AG09309 (cell line): Measurements from ENCODE around the gene TRPV3.

Experiments
- DNase-seq: peaks from one replicate; pipeline ENCODE4 v3.0.0-alpha.2; 2010; ENCODE audit warnings: low read depth
- H3K4me3 ChIP-seq: 2 replicates; pipeline ENCODE4 v1.5.1; 2011; ENCODE audit warnings: mild to moderate bottlenecking, low read depth, low read length, moderate library complexity; ENCODE audit not compliant: control insufficient read depth
- TF ChIP-seq, protein P1 (sequence below): IDR thresholded peaks from 2 replicates; pipeline ENCODE4 v1.5.1; 2011; ENCODE audit warnings: mild to moderate bottlenecking, low read depth, low read length, inconsistent platforms; ENCODE audit not compliant: insufficient read depth, control insufficient read depth; ENCODE audit errors: missing control alignments

Gene TRPV3

DNA sequence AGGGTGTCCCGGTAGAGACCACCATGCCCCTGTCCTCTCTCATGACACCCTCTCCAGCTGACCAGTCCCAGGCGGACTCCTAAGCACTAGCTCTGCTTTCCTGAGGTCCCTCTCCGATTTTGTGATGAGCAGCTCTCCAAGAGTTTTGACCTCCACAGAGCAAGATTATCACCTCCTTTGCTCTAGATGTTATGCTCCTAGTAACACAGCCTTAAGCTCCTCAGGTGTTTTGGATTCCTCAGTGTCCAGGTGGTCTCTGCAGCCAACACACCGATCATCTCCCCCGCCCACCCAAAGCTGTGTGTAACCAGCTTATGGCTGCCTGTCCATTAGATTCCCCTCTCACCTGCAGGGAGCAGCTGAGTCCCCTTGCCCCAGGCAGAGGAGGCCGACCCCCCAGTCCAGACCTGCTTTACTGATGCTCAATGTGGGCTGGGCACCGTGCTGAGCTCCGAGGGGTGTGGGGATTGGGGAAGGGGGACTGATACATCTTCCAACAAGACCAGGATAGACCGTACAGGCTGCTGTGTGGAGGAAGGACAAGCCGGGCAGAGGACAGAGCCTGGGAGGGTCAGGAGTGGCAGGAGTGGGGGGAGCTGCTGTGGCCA lies 2.3 kb downstream of the TRPV3 start:
- TF ChIP-seq, protein P1, sequence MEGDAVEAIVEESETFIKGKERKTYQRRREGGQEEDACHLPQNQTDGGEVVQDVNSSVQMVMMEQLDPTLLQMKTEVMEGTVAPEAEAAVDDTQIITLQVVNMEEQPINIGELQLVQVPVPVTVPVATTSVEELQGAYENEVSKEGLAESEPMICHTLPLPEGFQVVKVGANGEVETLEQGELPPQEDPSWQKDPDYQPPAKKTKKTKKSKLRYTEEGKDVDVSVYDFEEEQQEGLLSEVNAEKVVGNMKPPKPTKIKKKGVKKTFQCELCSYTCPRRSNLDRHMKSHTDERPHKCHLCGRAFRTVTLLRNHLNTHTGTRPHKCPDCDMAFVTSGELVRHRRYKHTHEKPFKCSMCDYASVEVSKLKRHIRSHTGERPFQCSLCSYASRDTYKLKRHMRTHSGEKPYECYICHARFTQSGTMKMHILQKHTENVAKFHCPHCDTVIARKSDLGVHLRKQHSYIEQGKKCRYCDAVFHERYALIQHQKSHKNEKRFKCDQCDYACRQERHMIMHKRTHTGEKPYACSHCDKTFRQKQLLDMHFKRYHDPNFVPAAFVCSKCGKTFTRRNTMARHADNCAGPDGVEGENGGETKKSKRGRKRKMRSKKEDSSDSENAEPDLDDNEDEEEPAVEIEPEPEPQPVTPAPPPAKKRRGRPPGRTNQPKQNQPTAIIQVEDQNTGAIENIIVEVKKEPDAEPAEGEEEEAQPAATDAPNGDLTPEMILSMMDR = no peak
- H3K4me3 ChIP-seq = no peak overlapping the region
- no peak for DNase-seq

DNA sequence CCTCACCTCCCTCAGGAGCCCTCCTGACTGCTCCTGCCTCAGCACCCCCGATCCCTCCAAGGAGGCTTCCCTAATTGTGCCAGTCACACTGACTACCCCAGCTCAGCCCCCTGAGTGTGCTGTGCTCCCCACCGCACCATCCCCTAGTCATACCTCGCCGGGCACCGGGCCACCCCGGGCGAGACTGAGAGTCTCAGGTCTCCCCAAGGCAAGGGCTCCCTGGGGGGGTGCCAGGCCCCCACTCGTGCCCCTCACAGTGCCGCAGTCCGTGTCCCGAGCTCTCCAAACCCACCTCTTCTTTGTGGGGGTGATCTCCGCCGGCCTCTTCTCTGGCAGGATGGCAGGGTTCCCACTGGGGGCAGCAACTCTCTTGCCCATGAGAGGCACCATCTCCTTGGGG lies 3.2 kb downstream of the TRPV3 start:
- TF ChIP-seq, protein P1 = no peak
- no peak for DNase-seq
- no peak overlapping the region for H3K4me3 ChIP-seq

DNA sequence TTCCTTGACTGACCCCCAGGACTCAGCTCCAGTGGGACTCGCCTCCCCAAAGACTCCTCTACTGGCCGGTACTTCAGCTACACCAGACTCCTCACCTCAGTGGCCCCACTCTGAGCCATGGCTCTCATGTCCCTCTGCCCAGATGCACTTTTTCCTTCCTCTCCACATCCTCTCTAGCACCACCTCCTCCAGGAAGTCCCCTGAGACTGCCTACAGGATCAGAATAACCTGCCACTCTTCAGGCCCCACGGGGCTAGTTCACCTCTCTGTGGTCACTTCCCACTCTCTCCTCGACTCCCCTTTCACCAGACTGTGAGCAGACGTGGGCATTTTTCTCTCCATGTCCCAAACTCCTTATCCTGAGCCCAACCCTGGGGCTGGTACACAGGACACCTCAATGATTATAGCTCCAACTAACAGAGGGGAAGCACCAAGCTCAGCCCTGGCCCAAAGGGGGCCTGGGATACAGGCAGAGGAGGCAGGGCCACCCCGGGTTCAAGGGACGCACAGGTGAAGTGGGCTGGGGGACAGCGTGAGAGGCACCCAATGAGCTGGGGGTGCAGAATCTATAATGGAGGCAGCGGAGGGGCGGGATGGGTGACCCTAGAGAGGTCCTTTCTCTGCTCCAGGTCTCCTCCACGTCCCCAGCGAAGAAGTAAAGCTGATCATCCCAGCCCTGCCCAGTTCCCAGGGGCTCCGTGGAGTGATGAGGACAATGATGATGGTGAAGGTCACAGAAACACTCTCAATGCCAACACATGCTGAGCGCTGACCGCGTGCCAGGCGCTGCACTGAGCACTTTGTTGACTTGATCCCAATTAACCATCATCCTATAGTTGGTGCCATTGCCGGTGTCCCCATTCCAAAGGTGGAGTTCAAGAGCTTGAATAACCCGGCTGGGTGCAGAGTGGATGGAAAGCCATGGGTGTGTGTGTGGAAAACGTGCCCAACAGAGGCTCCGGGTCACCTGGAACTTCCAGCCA lies 3.9 kb downstream of the TRPV3 start:
- TF ChIP-seq, protein P1 = no peak
- DNase-seq = no peak
- no peak overlapping the region for H3K4me3 ChIP-seq

DNA sequence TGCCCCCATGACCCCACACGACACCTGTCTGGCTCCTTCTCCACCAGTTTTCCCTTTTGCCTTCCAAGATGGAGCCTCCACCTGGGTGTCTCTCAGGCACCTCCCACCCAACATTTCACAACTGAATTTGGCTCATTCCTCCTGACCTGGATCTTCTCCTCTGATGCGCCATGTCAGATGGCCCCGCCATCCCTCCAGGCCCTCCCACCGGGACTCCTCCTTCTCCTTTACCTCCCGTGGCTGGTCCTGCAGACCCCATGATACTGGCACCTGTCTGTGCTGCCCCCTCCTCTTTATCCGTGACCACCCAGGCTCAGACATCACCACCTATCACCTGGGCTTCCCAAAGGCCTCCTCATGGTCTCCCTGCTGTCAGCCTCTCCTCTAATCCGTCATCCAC lies 4.7 kb downstream of the TRPV3 start:
- H3K4me3 ChIP-seq = no peak overlapping the region
- DNase-seq = no peak
- TF ChIP-seq, protein P1 = no peak

DNA sequence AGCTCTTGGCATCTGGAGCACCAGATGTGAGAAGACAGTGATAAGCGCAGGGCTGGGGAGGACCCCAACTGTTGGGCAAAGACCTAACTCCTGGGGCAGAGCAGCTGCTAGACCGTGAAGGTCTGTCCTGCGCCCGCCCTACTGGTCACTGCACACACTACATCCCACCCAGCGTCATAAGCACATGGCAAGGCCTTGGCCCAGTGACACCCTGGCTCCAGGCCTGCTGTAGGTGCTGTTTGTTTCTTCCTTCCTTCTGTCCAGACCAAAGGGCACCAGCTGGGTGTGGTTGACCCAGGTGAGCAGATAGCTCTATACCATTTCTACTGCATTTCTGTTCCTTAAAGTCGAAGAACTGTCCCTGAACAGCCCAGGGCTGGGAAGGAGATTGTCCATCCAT lies 6.4 kb downstream of the TRPV3 start:
- DNase-seq = no peak
- no peak overlapping the region for H3K4me3 ChIP-seq
- TF ChIP-seq, protein P1 = no peak

DNA sequence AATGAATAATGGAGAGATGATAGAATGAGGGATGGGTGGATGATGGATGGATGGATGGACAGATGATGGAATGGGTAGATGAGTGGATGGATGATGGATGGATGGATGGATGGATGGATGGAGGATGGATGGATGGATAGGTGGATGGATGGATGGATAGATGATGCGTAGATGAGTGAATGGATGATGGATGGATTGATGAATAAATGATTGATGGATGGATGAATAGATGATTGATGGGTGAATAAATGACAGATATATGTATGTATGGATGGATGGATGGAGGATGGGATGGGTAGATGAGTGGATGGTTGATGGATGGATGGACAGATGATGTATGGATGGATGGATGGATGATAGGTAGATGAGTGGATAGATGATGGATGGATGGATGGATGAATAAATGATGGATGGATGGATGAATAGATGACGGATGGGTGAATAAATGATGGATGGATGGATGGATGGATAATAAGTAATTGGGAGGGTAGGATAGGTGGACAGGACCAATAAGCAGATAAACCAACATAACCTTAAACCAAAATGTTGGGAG lies 7.9 kb downstream of the TRPV3 start:
- TF ChIP-seq, protein P1 = no peak
- DNase-seq = no peak
- H3K4me3 ChIP-seq = no peak overlapping the region
